SKM-1 treated with dmso at 0.1 percent for 144 hours (cell line): ENCODE data around the gene PPFIBP2.

Experiments
- DNase-seq: peaks from one replicate; lab custom pipeline; 2025; ENCODE audit not compliant: unreplicated experiment; lab: John Stamatoyannopoulos, UW

Gene PPFIBP2

DNA sequence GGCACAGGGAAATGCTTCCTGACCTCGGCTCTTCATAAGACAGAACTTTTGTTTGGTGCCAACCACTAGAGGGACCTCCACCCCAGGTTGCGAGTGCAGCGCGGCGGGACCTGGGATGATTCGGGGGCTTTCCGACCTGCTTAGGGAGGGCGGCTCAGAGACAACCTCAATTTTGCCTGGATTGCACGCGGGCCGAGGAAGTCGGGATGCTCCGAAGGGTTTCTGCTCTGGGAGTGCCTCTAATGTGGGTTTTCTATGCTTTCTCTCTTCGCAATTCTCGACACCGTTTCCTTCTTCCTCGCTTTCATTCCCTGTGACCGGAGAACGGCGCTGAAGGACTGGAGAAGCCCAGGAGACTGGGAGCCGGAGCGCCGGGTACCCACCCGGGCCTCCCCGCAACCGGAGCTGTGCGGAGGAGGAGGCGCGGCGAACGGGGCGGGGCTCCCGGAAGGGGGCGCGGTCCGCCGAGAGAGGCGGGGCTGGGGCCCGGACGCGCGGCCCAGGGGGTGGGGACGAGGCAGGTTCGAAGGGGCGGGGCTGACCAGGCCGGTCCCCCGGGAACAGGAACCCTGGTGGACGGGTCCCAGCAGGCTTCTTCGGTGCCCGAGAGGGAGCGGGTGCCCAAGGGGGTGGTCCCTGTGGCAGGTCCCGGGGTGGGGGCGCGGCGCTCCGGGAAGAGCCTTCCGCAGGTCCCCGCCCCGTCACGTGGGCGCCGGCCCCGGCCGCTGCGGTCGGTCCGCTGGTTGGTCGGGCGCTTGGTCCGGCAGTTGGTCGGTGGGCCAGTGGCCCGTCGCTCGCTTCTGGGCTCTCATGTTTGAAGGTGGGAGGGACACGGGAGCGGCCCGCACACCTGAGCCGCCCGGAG is at the start of gene PPFIBP2:
PPFIBP2 (plus strand) TSS at position 766 of the 865 bp plus-strand sequence. CDS start 35,477 bp downstream, outside the sequence.
- DNase-seq = peak; percentile 87

DNA sequence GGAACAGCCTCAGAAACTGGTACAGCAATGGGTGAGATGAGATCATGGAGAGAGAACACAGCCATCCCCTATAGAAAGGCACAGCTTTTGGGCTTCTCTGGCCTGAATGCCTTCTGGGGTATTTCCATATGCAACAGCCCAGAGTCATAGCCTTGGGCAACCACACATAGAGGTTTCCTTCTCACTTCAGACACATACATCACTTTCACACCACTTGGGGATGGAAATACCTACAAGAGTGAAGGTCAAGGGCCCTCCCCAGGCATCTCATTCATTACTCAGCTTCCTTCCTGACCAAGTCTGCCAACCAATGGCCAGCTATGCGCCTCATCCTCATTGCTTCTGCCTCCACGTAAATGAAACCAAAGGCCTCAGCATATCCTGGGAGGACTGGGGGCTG is 46.1 kb upstream of the PPFIBP2 start:
- no peak for DNase-seq

GRCh38 chr11:7469351-7469865 is 44.4 kb upstream of the PPFIBP2 start:
- DNase-seq = no peak

DNA sequence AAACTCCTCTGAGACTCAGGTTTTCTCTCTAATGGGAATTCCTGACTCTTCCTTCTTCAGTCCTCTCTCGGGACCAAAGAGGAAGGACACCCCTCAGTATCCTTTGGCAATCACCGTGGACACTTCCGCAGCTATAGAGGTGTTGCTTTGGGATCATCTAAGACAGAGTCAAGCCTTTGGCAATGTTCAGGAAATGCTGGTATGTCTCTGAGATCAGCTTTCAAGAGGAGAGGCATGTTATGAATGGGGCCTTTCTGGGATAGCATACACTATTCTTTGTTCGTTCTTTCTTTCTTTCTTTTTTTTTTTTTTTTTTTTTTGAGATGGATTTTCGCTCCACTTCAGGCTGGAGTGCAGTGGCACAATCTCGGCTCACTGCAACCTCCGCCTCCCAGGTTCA is 42.7 kb upstream of the PPFIBP2 start:
- DNase-seq = no peak

DNA sequence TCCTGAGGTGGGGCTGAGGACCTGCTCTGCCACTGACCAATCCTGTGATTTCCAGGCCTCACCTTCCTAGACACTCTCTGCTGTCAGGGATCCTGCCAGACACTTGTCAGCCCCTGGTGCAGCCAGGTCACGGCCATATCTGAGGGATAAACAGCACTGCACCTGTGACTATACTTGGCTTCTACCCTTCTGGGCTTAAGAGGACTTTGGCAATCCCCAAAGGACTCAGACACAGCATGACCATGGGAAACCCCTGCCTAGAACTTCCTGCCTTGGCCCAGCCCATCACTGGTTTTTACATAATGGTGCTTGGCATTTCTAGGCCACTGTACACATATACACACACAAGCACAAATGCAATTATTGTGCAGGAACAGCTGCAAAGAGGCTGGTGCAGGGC is 40.1 kb upstream of the PPFIBP2 start:
- no peak for DNase-seq

GRCh38 chr11:7480113-7480512 is 33.7 kb upstream of the PPFIBP2 start:
- no peak for DNase-seq

DNA sequence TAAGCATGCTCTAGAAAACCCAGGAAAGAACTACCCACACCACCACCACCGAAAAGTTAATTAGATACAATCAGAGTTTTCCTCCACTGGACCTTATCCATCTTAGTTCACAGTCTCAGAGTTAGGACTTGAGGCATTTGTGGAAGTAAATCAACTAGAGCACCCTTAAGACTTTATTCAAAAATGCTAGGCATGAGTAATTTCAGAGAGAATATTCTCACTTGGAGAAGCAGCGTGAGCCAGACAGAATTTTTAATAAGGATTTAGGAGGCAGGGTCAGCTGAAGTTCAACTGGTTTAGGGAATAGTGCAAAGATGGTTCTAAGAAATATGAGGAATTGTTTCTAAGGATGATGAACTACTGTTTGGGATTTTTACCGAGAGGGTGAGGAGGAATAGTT is 29.7 kb upstream of the PPFIBP2 start:
- no peak for DNase-seq

GRCh38 chr11:7484645-7485044 is 29.2 kb upstream of the PPFIBP2 start:
- no peak for DNase-seq

DNA sequence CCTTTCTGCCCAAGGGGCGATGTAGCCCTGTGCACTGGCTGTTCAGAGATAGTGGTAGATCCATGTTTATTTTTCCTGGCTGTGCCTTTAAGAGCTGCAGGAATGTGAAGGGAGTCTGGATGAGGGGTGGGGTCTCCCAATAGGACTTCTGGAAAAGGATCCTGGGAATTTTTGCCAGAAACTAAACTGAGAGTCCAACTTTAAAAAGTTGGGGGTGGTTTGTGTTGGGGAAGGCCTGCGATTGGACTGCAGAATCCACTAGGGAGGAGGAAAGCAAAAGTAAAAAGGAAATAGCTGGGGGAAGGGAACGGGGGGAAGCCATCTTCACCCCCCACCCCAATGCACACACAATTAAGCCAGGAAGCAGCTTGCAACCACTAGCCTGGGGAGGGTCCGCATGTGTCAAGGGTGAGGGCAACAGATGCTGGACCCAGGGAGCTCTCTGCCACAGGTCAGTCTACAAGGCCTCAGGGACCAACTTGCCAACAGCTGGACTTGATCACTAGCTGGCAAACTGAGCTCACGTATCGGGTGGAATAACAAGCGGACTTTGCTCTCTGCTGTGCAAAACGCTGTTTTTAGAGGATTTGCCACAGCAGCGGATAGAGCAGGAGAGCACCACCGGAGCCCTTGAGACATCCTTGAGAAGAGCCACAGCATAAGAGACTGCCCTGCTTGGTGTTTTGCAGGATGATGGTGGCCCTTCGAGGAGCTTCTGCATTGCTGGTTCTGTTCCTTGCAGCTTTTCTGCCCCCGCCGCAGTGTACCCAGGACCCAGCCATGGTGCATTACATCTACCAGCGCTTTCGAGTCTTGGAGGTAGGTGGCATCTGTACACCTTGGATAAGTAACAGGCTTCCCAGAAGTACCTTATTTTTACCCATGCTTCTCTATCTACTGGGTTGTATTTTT is 28.4 kb upstream of the PPFIBP2 start, which contains the start of gene OLFML1:
OLFML1 (plus strand) TSS at position 321 of the 912 bp plus-strand sequence; CDS start at position 691, 370 bp downstream.
- no peak for DNase-seq

GRCh38 chr11:7486098-7486780 is 27.6 kb upstream of the PPFIBP2 start:
- no peak for DNase-seq

DNA sequence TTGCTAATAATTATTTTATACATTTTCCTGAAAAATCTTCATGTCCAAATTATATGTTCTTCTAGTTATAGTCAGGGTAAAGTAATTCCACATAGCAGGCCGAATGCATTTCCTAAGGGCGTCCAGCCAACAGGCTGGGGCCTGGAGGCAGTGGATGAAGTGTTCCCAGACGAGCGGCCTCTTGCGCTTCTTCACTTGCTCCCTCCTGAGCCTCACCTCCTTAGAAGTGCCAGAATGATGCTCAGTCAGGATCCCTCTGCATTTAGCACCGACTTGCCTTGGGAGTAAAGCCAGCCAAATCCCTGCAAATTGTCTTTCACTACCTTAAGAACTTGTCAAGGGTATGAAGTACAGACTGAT is 27.0 kb upstream of the PPFIBP2 start:
- no peak for DNase-seq

DNA sequence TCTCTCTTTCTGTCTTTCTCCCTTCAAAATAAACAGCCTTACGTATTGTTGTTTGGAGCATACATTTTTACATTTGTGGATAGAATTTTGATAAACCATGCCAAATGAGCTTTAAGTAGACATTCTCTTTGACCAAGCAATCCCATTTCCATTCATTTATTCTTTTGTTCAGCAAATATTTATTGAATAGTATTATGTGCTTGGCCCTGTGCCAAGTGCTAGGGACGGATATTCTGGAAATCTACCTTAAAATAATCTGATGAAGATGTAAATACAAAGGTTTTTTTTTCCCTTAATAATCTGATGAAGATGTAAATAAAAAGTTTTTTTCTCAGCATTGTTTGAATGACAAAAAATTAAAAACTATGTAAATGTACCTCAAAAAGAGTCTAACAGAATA is 26.4 kb upstream of the PPFIBP2 start:
- no peak for DNase-seq

DNA sequence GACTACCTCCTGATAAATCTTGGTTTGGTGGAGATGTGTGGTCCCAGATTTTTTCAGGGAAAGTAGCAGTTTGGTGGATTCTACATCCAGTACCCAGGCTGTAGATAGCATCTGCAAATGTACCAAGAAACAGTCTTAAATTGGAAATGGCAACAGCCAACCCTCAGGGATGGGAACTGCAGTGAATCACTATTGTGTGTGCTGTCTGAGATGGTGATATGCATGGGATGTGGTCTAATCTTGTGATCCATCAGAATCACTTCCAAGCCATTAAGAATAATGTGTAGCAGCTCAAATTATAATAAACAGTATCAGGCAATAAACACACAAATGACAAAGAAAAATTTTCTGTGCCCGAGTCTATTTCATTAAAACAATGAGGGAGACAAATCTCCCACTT is 25.1 kb upstream of the PPFIBP2 start:
- no peak for DNase-seq

DNA sequence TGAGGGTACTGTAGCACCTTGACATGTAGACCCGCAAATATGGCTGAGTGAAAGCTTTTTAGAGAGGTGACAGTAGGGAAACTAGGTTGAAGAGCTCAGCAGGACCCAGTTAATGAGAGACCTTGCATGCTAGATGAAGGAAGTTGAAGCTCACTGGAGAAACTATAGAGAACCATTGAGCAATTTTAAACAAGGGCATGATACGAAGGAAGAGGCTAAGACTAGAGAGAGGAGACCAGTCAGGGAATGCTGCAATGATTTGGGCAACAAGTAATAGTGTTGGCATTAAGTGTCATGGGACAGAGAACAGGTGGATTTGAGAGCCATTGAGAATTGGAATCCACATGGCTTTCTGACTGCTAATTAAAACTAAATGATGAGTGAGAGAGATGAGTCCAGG is 24.4 kb upstream of the PPFIBP2 start:
- peak; percentile 12 for DNase-seq

DNA sequence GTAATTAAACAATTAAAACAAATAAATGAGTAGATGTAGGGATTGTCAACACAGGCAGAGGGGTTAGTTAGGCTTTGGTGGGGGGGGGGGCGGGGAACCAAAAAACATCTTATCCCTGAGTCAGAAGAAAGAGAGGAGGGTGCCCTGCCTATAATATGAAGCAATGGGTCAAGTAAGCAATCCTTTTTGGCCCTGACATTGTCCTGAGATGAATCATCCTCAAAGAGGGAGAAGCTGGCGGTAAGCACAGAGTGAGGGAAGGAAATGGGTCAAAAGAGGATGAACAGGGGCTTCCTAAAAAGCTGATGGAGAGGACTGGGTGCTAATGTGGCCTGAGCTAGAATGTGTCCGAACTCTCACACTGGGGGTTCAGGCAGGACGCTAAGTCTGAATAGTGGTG is 23.7 kb upstream of the PPFIBP2 start:
- DNase-seq = no peak

- DNase-seq = no peak
Measured at GRCh38 chr11:7490535-7490934, 23.3 kb upstream of the PPFIBP2 start.

DNA sequence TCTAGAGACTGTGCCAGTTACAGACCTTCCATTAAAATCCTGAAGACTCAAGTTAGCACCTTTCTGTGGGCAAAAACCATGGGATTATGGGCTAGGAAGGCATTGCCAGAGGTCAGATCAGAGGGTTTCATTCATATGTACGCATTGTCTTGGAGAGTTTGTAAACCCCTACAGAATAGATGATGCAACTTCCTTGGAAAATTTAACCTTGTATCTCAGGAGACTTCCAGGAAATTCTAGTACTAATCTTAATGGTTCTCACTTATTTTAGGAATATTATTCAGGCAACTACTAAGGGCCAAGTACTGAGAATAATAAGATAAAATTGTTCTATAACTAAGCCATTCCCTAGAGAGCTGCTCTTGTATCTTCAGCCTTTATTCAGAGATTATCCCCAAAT is 21.5 kb upstream of the PPFIBP2 start:
- no peak for DNase-seq

- DNase-seq = no peak
Measured at GRCh38 chr11:7493670-7494069, 20.1 kb upstream of the PPFIBP2 start.

- DNase-seq = peak; percentile 66
Measured at GRCh38 chr11:7494086-7494745, 19.6 kb upstream of the PPFIBP2 start.

GRCh38 chr11:7495882-7496551 is 17.8 kb upstream of the PPFIBP2 start:
- peak; percentile 84 for DNase-seq
